A673 (cell line): ENCODE measurements around the gene IRS2. TPM values are rescaled to one million over a fixed set of nuclear protein-coding genes. Genes with fewer than 3 reads are reported as not detected.

ENCODE experiments used
- BruUV-seq: library from RNA; stranded (reverse); fragments of 400-500 nt; replicated peaks from 2 replicates; lab custom pipeline; 2021; lab: Mats Ljungman, UMichigan
- CTCF ChIA-PET: fragments of 300-600 bp; sonication (Branson Sonifier 250); formaldehyde crosslinking; loops from one replicate; lab custom pipeline; 2022; ENCODE audit warnings: antibody characterized with exemption; lab: Charles Lee
- POLR2A ChIA-PET: fragments of 300-600 bp; sonication (Branson Sonifier 250); formaldehyde crosslinking; loops from one replicate; lab custom pipeline; 2022; ENCODE audit warnings: antibody characterized with exemption; ENCODE audit not compliant: low non-redundant PET; lab: Charles Lee
- DNase-seq: peaks from one replicate; pipeline ENCODE4 v3.0.0-alpha.2; 2015; ENCODE audit warnings: low spot score
- H3K27ac ChIP-seq: fragments of 200-600 bp; sonication (generic); 2 replicates; pipeline ENCODE4 v1.5.1; 2016; ENCODE audit warnings: mixed run types, low read depth, mild to moderate bottlenecking, mixed read lengths, antibody characterized with exemption, low read length; ENCODE audit not compliant: poor library complexity, severe bottlenecking
- H3K27me3 ChIP-seq: fragments of 200-600 bp; sonication (generic); replicated peaks from 2 replicates; pipeline ENCODE4 v1.6.1; 2017; ENCODE audit warnings: mixed run types, low read depth, mild to moderate bottlenecking, mixed read lengths, antibody characterized with exemption, low read length; ENCODE audit not compliant: insufficient read depth, poor library complexity
- H3K36me3 ChIP-seq: fragments of 200-600 bp; sonication (generic); 2 replicates; pipeline ENCODE4 v1.6.1; 2016; ENCODE audit warnings: mixed run types, mild to moderate bottlenecking, mixed read lengths, antibody characterized with exemption, low read length; ENCODE audit not compliant: insufficient read depth, poor library complexity, severe bottlenecking
- H3K4me1 ChIP-seq: fragments of 200-600 bp; sonication (generic); 2 replicates; pipeline ENCODE4 v1.6.1; 2017; ENCODE audit warnings: mixed run types, mild to moderate bottlenecking, mixed read lengths, antibody characterized with exemption, low read length; ENCODE audit not compliant: insufficient read depth, poor library complexity, severe bottlenecking
- H3K4me3 ChIP-seq: fragments of 200-600 bp; sonication (generic); 2 replicates; pipeline ENCODE4 v1.5.1; 2016; ENCODE audit warnings: low read depth, mixed run types, mild to moderate bottlenecking, mixed read lengths, low read length; ENCODE audit not compliant: poor library complexity, severe bottlenecking
- H3K9me3 ChIP-seq: fragments of 200-600 bp; sonication (generic); 2 replicates; pipeline ENCODE4 v1.6.1; 2016; ENCODE audit warnings: mixed run types, low read depth, mild to moderate bottlenecking, mixed read lengths, antibody characterized with exemption, low read length; ENCODE audit not compliant: poor library complexity, severe bottlenecking
- EZH2 ChIP-seq: fragments of 200-600 bp; sonication (generic); IDR thresholded peaks from 2 replicates; pipeline ENCODE4 v1.6.1; 2017; ENCODE audit warnings: borderline replicate concordance, low read depth, mild to moderate bottlenecking, mixed read lengths, antibody characterized with exemption, low read length; ENCODE audit not compliant: poor library complexity, severe bottlenecking
- intact Hi-C: fragments of 100-400 bp; cut with micrococcal nuclease; formaldehyde crosslinking; loops from one replicate; pipeline ENCODE4 v1.10.0; 2022; ENCODE audit not compliant: unreplicated experiment
- total RNA-seq: library from RNA; stranded (reverse); gene quantifications from 2 replicates; pipeline ENCODE4 v1.2.3, GENCODE V29; 2021
- TF ChIP-seq, protein P1 (sequence below): fragments of 300-800, 200-600 bp; sonication (generic); conservative IDR thresholded peaks from 2 replicates; pipeline ENCODE4 v1.5.1; 2017; ENCODE audit warnings: low read depth, mild to moderate bottlenecking, antibody characterized with exemption, low read length, moderate library complexity, mixed read lengths

Gene IRS2
- total RNA-seq, 1 experiment from 2014 or later: 135 TPM

DNA sequence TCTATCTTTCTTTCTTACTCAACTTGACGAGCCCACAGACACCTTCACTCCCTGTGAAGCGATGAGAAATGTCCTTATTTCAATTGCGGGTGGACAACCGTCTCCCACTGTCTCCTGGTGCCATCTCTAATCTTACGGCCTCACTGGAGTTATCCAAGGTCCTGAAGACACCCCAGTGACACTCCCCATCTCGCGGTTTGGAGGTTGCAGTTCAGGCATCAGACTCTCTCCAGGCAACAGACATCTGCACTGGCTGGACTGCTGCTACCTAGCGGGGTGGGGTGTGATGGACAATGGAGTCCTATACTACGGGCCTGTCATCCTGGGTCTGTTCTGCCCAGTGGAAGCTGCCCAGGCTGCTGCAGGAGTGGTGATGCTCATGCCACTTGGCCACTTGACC is 18.3 kb upstream of the IRS2 start:
- no peak overlapping the region for H3K27ac ChIP-seq
- ChIA-PET POLR2A (no interaction called here), CTCF (no interaction called here)
- no peaks in the 10 kb centered on the region for H3K9me3 ChIP-seq
- BruUV-seq: no TSS peak
- H3K36me3 ChIP-seq: no peaks in the 10 kb centered on the region
- no peaks in the 10 kb centered on the region for H3K4me1 ChIP-seq
- no peak overlapping the region for H3K4me3 ChIP-seq
- TF ChIP-seq, protein P1, sequence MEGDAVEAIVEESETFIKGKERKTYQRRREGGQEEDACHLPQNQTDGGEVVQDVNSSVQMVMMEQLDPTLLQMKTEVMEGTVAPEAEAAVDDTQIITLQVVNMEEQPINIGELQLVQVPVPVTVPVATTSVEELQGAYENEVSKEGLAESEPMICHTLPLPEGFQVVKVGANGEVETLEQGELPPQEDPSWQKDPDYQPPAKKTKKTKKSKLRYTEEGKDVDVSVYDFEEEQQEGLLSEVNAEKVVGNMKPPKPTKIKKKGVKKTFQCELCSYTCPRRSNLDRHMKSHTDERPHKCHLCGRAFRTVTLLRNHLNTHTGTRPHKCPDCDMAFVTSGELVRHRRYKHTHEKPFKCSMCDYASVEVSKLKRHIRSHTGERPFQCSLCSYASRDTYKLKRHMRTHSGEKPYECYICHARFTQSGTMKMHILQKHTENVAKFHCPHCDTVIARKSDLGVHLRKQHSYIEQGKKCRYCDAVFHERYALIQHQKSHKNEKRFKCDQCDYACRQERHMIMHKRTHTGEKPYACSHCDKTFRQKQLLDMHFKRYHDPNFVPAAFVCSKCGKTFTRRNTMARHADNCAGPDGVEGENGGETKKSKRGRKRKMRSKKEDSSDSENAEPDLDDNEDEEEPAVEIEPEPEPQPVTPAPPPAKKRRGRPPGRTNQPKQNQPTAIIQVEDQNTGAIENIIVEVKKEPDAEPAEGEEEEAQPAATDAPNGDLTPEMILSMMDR: no peak
- TF ChIP-seq EZH2: no peak
- intact Hi-C loops: no loop called here
- no peak for DNase-seq
- no peaks in the 10 kb centered on the region for H3K27me3 ChIP-seq

- no peak overlapping the region for H3K27ac ChIP-seq
- TF ChIP-seq, protein P1: no peak
- no peak for TF ChIP-seq EZH2
- no peak overlapping the region for H3K4me3 ChIP-seq
- ChIA-PET POLR2A (no interaction called here), CTCF (no interaction called here)
- BruUV-seq: no TSS peak
- no peaks in the 10 kb centered on the region for H3K27me3 ChIP-seq
- DNase-seq: no peak
- intact Hi-C loops: no loop called here
- no peaks in the 10 kb centered on the region for H3K4me1 ChIP-seq
- H3K36me3 ChIP-seq: no peaks in the 10 kb centered on the region
- H3K9me3 ChIP-seq: no peaks in the 10 kb centered on the region
These were observed 17.4 kb upstream of the IRS2 start for GRCh38 chr13:109803825-109804224.

DNA sequence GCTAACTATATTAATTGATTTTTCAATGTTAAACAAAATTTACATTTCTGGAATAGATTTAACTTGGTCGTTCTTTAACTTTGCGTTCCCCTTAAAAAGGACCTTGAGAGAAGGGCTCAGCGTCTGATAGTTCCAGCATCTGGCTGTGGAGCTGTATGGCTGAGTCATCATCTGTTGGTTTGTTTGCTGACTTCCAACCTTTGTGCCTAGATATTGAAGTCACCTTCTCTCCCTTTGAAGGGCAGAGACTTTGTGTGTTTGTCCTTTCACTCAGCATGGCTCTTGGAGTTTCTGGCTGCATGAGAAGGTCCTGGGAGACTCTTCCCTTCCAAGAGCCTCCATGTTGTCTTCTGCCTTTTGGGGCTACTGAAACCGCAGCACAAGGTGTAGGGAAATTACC is 16.6 kb upstream of the IRS2 start:
- no peak for TF ChIP-seq EZH2
- TF ChIP-seq, protein P1: no peak

More for the DNA sequence above, 16.6 kb upstream of the IRS2 start:
- intact Hi-C loops: no loop called here
- H3K27me3 ChIP-seq: no peaks in the 10 kb centered on the region
- ChIA-PET POLR2A (no interaction called here), CTCF (no interaction called here)
- no peaks in the 10 kb centered on the region for H3K9me3 ChIP-seq
- no peak overlapping the region for H3K4me3 ChIP-seq
- no peaks in the 10 kb centered on the region for H3K36me3 ChIP-seq
- BruUV-seq: no TSS peak
- H3K27ac ChIP-seq: no peak overlapping the region
- no peak for DNase-seq
- no peaks in the 10 kb centered on the region for H3K4me1 ChIP-seq
